H9 (cell line): Measurements from ENCODE around the gene P3H2. TPM values are rescaled to one million over a fixed set of nuclear protein-coding genes. Genes with fewer than 3 reads are reported as not detected.

Experiments
- DNase-seq: peaks from one replicate; pipeline ENCODE4 v3.0.0-alpha.2; 2017
- H2AFZ ChIP-seq: one replicate; pipeline ENCODE4 v1.6.1; 2013; ENCODE audit warnings: mild to moderate bottlenecking, low read length, control low read depth, moderate library complexity
- H2AK5ac ChIP-seq: 2 replicates; pipeline ENCODE4 v1.6.1; 2013; ENCODE audit warnings: low read length, control low read depth, mixed read lengths; ENCODE audit not compliant: insufficient read length
- H2BK120ac ChIP-seq: one replicate; pipeline ENCODE4 v1.6.1; 2013; ENCODE audit warnings: low read depth, mild to moderate bottlenecking, low read length, control low read depth, inconsistent platforms; ENCODE audit not compliant: poor library complexity, severe bottlenecking
- H2BK12ac ChIP-seq: 2 replicates; pipeline ENCODE4 v1.6.1; 2013; ENCODE audit warnings: low read length, control low read depth, mixed read lengths, low read depth; ENCODE audit not compliant: insufficient read length
- H2BK15ac ChIP-seq: 2 replicates; pipeline ENCODE4 v1.6.1; 2013; ENCODE audit warnings: low read depth, low read length, control low read depth
- H2BK20ac ChIP-seq: one replicate; pipeline ENCODE4 v1.6.1; 2013; ENCODE audit warnings: low read depth, mild to moderate bottlenecking, low read length, control low read depth, inconsistent platforms; ENCODE audit not compliant: poor library complexity, severe bottlenecking
- H2BK5ac ChIP-seq: 2 replicates; pipeline ENCODE4 v1.6.1; 2013; ENCODE audit warnings: low read length, control low read depth, mixed read lengths; ENCODE audit not compliant: insufficient read length
- H3K14ac ChIP-seq: 2 replicates; pipeline ENCODE4 v1.6.1; 2013; ENCODE audit warnings: low read length, control low read depth; ENCODE audit not compliant: insufficient read depth
- H3K18ac ChIP-seq: 2 replicates; pipeline ENCODE4 v1.6.1; 2013; ENCODE audit warnings: low read depth, mild to moderate bottlenecking, mixed read lengths, low read length, control low read depth; ENCODE audit not compliant: insufficient read length
- H3K23ac ChIP-seq: 2 replicates; pipeline ENCODE4 v1.6.1; 2013; ENCODE audit warnings: low read length, control low read depth, mixed read lengths, low read depth; ENCODE audit not compliant: insufficient read length
- H3K23me2 ChIP-seq: 2 replicates; pipeline ENCODE4 v1.6.1; 2013; ENCODE audit warnings: low read depth, mild to moderate bottlenecking, mixed read lengths, low read length, control low read depth; ENCODE audit not compliant: insufficient read length, poor library complexity, severe bottlenecking
- H3K27ac ChIP-seq: 2 replicates; pipeline ENCODE4 v1.5.1; 2013; ENCODE audit warnings: low read length, control low read depth, mixed read lengths, low read depth; ENCODE audit not compliant: insufficient read length
- H3K27me3 ChIP-seq: 2 replicates; pipeline ENCODE4 v1.6.1; 2013; ENCODE audit warnings: low read length, control low read depth, inconsistent platforms; ENCODE audit not compliant: insufficient read depth
- H3K4ac ChIP-seq: 2 replicates; pipeline ENCODE4 v1.6.1; 2013; ENCODE audit warnings: low read depth, mild to moderate bottlenecking, control low read depth, inconsistent platforms, low read length, moderate library complexity
- H3K4me1 ChIP-seq: 2 replicates; pipeline ENCODE4 v1.6.1; 2013; ENCODE audit warnings: low read length, control low read depth, inconsistent platforms; ENCODE audit not compliant: insufficient read depth
- H3K4me2 ChIP-seq: 2 replicates; pipeline ENCODE4 v1.6.1; 2013; ENCODE audit warnings: low read length, control low read depth, mixed read lengths; ENCODE audit not compliant: insufficient read length, insufficient read depth
- H3K56ac ChIP-seq: 2 replicates; pipeline ENCODE4 v1.6.1; 2013; ENCODE audit warnings: low read depth, mild to moderate bottlenecking, mixed read lengths, low read length, control low read depth; ENCODE audit not compliant: insufficient read length
- H3K79me1 ChIP-seq: 2 replicates; pipeline ENCODE4 v1.6.1; 2013; ENCODE audit warnings: low read depth, mild to moderate bottlenecking, moderate library complexity, low read length, control low read depth, inconsistent platforms; ENCODE audit not compliant: insufficient read depth, poor library complexity, severe bottlenecking
- H3K79me2 ChIP-seq: 2 replicates; pipeline ENCODE4 v1.6.1; 2013; ENCODE audit warnings: low read length, control low read depth, inconsistent platforms; ENCODE audit not compliant: insufficient read depth
- H3K9ac ChIP-seq: 2 replicates; pipeline ENCODE4 v1.6.1; 2013; ENCODE audit warnings: low read length, control low read depth, mixed read lengths; ENCODE audit not compliant: insufficient read length; ENCODE audit errors: extremely low read depth
- H3K9me3 ChIP-seq: one replicate; pipeline ENCODE4 v1.6.1; 2013; ENCODE audit warnings: low read depth, low read length, inconsistent platforms; ENCODE audit not compliant: control insufficient read depth
- H3T11ph ChIP-seq: one replicate; pipeline ENCODE4 v1.6.1; 2013; ENCODE audit warnings: mild to moderate bottlenecking, low read length, control low read depth, inconsistent platforms
- H4K20me1 ChIP-seq: one replicate; pipeline ENCODE4 v1.6.1; 2013; ENCODE audit not compliant: control insufficient read depth, insufficient read length, insufficient read depth
- H4K5ac ChIP-seq: 2 replicates; pipeline ENCODE4 v1.6.1; 2013; ENCODE audit warnings: low read depth, mild to moderate bottlenecking, mixed read lengths, low read length, control low read depth; ENCODE audit not compliant: insufficient read length
- H4K8ac ChIP-seq: replicated peaks from 2 replicates; pipeline ENCODE4 v1.6.1; 2013; ENCODE audit warnings: low read length, control low read depth, mixed read lengths, low read depth; ENCODE audit not compliant: insufficient read length
- H4K91ac ChIP-seq: 2 replicates; pipeline ENCODE4 v1.6.1; 2013; ENCODE audit warnings: low read depth, mild to moderate bottlenecking, moderate library complexity, mixed read lengths, low read length, control low read depth; ENCODE audit not compliant: insufficient read length
- H3K27ac Mint-ChIP-seq, 3 experiments: 2 replicates in 2 of 3; 3 replicates in 1 of 3; pipeline ENCODE4 v1.8.0; 2020 to 2021; ENCODE audit warnings: mixed read lengths in 3 of 3, mild to moderate bottlenecking in 1 of 3, moderate library complexity in 1 of 3
- H3K27me3 Mint-ChIP-seq: 2 replicates; pipeline ENCODE4 v1.8.0; 2021; ENCODE audit warnings: low read depth, mild to moderate bottlenecking, moderate library complexity, mixed read lengths
- H3K36me3 Mint-ChIP-seq, 3 experiments: 2 replicates in 2 of 3; 3 replicates in 1 of 3; pipeline ENCODE4 v1.8.0; 2020 to 2021; ENCODE audit warnings: low read depth in 3 of 3, mixed read lengths in 3 of 3; ENCODE audit not compliant: insufficient read depth in 1 of 3
- H3K4me1 Mint-ChIP-seq, 2 experiments: 2 replicates each; pipeline ENCODE4 v1.8.0; 2020; ENCODE audit warnings: mixed read lengths in 2 of 2
- H3K4me3 Mint-ChIP-seq, 2 experiments: 2 replicates in 1 of 2; 3 replicates in 1 of 2; pipeline ENCODE4 v1.8.0; 2020 to 2021; ENCODE audit warnings: mild to moderate bottlenecking in 2 of 2, mixed read lengths in 2 of 2, moderate library complexity in 1 of 2
- H3K9me3 Mint-ChIP-seq, 2 experiments: 2 replicates in 1 of 2; 3 replicates in 1 of 2; pipeline ENCODE4 v1.8.0; 2020; ENCODE audit warnings: mild to moderate bottlenecking in 2 of 2, mixed read lengths in 2 of 2, moderate library complexity in 1 of 2
- WGBS: extraction: QIAGEN DNeasy Blood & Tissue Kit; methylation state at CpG from one replicate; pipeline ENCODE4 v1.1.7; 2013; ENCODE audit warnings: missing lambda C conversion rate, low lambda C conversion rate, mixed read lengths; ENCODE audit not compliant: insufficient read length; ENCODE audit errors: extremely low coverage; 5-methylcytosine and 5-hydroxymethylcytosine counted together
- total RNA-seq: library from RNA; stranded (reverse); gene quantifications from 2 replicates; pipeline ENCODE4 v1.2.1, GENCODE V29; 2021
- TF ChIP-seq, protein P1 (sequence below): fragments of 200-600 bp; sonication (generic); conservative IDR thresholded peaks from 3 replicates; pipeline ENCODE4 v1.8.0; 2021; ENCODE audit warnings: antibody characterized with exemption, mild to moderate bottlenecking

Gene P3H2
- total RNA-seq, 1 experiment from 2014 or later: 41.5 TPM

GRCh38 chr3:190026154-190026553, 94.5 kb downstream of the P3H2 start:
- no peak overlapping the region for H4K91ac ChIP-seq

More at GRCh38 chr3:190026154-190026553, 94.5 kb downstream of the P3H2 start:
- DNase-seq: no peak
- H2BK12ac ChIP-seq: no peak overlapping the region
- H4K8ac ChIP-seq: no peak overlapping the region
- H2BK5ac ChIP-seq: no peak overlapping the region
- H3K79me1 ChIP-seq: no peaks in the 10 kb centered on the region
- WGBS: no CpG with 5 or more reads among the region's 6 CpGs
- no peak overlapping the region for H2BK120ac ChIP-seq
- Mint-ChIP-seq H3K9me3 (no peaks in the 10 kb centered on the region), H3K4me1 (peaks cover 36 to 37% of the 10 kb centered on the region in 2 experiments), H3K27me3 (no peaks in the 10 kb centered on the region), H3K36me3 (peaks cover 0 to 5% (median 0%) of the 10 kb centered on the region in 3 experiments; a peak in 1 of 7 replicates), H3K4me3 (no peak overlapping the region), H3K27ac (peak overlapping the region in 2 of 3 experiments; percentile 14 to 76; a peak in 4 of 7 replicates)
- H3K56ac ChIP-seq: no peak overlapping the region
- H4K20me1 ChIP-seq: no peaks in the 10 kb centered on the region
- 0 out of 2 replicates have a peak, but pooled peaks cover 2% of the 10 kb centered on the region for H3K4me1 ChIP-seq
- no peak overlapping the region for H3K4ac ChIP-seq
- H3K14ac ChIP-seq: no peak overlapping the region
- no peak overlapping the region for H2BK15ac ChIP-seq
- no peak overlapping the region for H3K18ac ChIP-seq
- H3K79me2 ChIP-seq: no peaks in the 10 kb centered on the region
- H3K23ac ChIP-seq: no peak overlapping the region
- no peak overlapping the region for H3K4me2 ChIP-seq
- no peak overlapping the region for H3K27ac ChIP-seq
- H2AK5ac ChIP-seq: no peak overlapping the region
- TF ChIP-seq, protein P1, sequence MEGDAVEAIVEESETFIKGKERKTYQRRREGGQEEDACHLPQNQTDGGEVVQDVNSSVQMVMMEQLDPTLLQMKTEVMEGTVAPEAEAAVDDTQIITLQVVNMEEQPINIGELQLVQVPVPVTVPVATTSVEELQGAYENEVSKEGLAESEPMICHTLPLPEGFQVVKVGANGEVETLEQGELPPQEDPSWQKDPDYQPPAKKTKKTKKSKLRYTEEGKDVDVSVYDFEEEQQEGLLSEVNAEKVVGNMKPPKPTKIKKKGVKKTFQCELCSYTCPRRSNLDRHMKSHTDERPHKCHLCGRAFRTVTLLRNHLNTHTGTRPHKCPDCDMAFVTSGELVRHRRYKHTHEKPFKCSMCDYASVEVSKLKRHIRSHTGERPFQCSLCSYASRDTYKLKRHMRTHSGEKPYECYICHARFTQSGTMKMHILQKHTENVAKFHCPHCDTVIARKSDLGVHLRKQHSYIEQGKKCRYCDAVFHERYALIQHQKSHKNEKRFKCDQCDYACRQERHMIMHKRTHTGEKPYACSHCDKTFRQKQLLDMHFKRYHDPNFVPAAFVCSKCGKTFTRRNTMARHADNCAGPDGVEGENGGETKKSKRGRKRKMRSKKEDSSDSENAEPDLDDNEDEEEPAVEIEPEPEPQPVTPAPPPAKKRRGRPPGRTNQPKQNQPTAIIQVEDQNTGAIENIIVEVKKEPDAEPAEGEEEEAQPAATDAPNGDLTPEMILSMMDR: no peak
- no peak overlapping the region for H2BK20ac ChIP-seq
- no peak overlapping the region for H3T11ph ChIP-seq
- H2AFZ ChIP-seq: no peak overlapping the region
- no peaks in the 10 kb centered on the region for H3K27me3 ChIP-seq
- H3K23me2 ChIP-seq: no peaks in the 10 kb centered on the region
- no peak overlapping the region for H4K5ac ChIP-seq
- no peak overlapping the region for H3K9ac ChIP-seq
- H3K9me3 ChIP-seq: no peaks in the 10 kb centered on the region
